Measurements from ENCODE around the gene SYNE2.

The SYNE2 gene

DNA sequence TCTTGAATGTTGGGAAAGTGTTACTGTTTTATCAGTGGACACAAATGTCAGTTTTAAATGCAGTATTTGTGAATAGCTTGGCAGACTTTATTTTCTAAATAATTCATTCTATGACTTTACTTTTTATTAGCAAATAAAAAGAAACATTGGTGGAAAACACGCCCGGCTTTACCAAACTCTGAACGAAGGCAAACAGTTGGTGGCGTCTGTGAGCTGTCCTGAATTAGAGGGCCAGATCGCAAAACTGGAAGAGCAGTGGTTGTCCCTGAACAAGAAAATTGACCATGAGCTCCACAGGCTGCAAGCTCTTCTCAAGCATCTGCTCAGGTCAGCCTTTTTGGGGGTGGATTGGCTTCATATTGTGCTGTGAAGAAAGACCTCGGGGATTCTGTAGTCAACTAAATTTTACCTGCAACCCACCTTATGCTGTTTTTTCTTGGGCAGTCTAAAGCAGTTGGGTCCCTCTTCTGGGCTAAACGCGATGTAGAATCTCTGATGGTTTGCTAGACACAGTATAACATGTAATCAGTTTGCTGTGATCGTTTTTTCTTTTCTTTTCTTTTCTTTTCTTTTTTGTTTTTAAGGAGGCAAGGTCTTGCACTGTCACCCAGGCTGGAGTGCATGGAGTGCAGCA is 285.0 kb downstream of the SYNE2 start:
- no peaks in the 10 kb centered on the region for H3K9me3 ChIP-seq (ENCODE audit: control insufficient read depth, insufficient read depth, low read length)
- no peak overlapping the region for H3K27ac ChIP-seq (ENCODE audit: low read depth, low read length)
- H3K27me3 ChIP-seq (ENCODE audit: control insufficient read depth, low read length) = no peaks in the 10 kb centered on the region
- H3K4me2 ChIP-seq (ENCODE audit: low read length) = no peak overlapping the region
- peaks cover 92% of the 10 kb centered on the region for H3K36me3 ChIP-seq (ENCODE audit: control insufficient read depth, low read length)
- H3K9me2 ChIP-seq (replicated peaks; ENCODE audit: control insufficient read depth, low read length) = no peaks in the 10 kb centered on the region
- H3K79me2 ChIP-seq (ENCODE audit: control insufficient read depth, low read length) = no peaks in the 10 kb centered on the region
- no peak for TF ChIP-seq EZH2phosphoT487 (IDR thresholded peaks at IDR 0.05; ENCODE audit: borderline replicate concordance, low read length)
- TF ChIP-seq CTCF (IDR thresholded peaks at IDR 0.05; ENCODE audit: low read depth, low read length, poor library complexity, severe bottlenecking) = no peak
- no peaks in the 10 kb centered on the region; the same call in 1 of the 2 replicates for H3F3A ChIP-seq (ENCODE audit: control insufficient read depth, insufficient read depth)
- H3K4me1 ChIP-seq (ENCODE audit: control insufficient read depth, low read length) = no peaks in the 10 kb centered on the region
- H3K4me3 ChIP-seq (ENCODE audit: low read length) = no peak overlapping the region
- no peaks in the 10 kb centered on the region for H4K20me1 ChIP-seq (ENCODE audit: control insufficient read depth, insufficient read depth, low read depth, low read length)

DNA sequence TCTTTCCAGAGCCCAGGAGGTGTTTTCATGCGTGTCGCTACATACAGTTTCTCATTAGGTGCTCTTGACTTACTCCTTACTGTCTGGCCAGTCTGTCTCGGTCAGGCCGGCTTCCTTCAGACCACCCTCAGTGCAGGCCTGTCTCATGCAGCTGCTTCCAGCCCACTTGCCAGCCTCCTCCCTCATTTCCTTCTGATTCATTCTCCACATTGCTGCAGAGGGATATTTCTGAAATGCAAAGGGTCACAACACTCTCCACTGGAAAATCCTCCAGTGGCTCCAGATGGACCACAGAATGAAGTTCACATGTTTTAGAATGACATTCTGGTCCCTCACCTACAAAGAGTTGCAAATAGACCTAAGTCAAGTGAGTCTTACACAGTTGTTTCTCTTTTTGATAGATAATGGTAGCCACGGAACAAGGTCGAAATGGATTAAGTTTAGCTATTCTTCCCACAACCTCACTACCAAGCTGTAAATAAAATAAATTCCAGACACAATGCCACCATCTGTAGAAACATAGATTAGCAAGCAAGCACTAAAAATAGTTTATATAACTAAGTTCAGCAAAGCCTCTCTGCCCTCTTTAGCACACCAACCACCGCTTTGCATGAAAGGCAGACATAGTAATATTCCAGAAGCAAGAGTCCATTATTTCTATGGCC is 294.5 kb downstream of the SYNE2 start:
- Histone ChIP-seq H3K4me2 (ENCODE audit: low read length) (no peak overlapping the region), H3K79me2 (ENCODE audit: control insufficient read depth, low read length) (no peaks in the 10 kb centered on the region), H3K27ac (ENCODE audit: low read depth, low read length) (no peak overlapping the region), H3K36me3 (ENCODE audit: control insufficient read depth, low read length) (peaks cover 88% of the 10 kb centered on the region), H3K9me3 (ENCODE audit: control insufficient read depth, insufficient read depth, low read length) (no peaks in the 10 kb centered on the region), H3K9me2 (replicated peaks; ENCODE audit: control insufficient read depth, low read length) (no peaks in the 10 kb centered on the region), H3K27me3 (ENCODE audit: control insufficient read depth, low read length) (no peaks in the 10 kb centered on the region), H4K20me1 (ENCODE audit: control insufficient read depth, insufficient read depth, low read depth, low read length) (no peaks in the 10 kb centered on the region), H3F3A (ENCODE audit: control insufficient read depth, insufficient read depth) (no peaks in the 10 kb centered on the region), H3K4me3 (ENCODE audit: low read length) (no peak overlapping the region), H3K4me1 (ENCODE audit: control insufficient read depth, low read length) (no peaks in the 10 kb centered on the region)
- TF ChIP-seq EZH2phosphoT487 (IDR thresholded peaks at IDR 0.05; ENCODE audit: borderline replicate concordance, low read length) (no peak), CTCF (IDR thresholded peaks at IDR 0.05; ENCODE audit: low read depth, low read length, poor library complexity, severe bottlenecking) (no peak)

- H3K4me1 ChIP-seq (ENCODE audit: control insufficient read depth, low read length) = no peaks in the 10 kb centered on the region
- H3F3A ChIP-seq (ENCODE audit: control insufficient read depth, insufficient read depth) = no peaks in the 10 kb centered on the region
- TF ChIP-seq EZH2phosphoT487 (IDR thresholded peaks at IDR 0.05; ENCODE audit: borderline replicate concordance, low read length) = no peak
- no peak for TF ChIP-seq CTCF (IDR thresholded peaks at IDR 0.05; ENCODE audit: low read depth, low read length, poor library complexity, severe bottlenecking)
- H3K27ac ChIP-seq (ENCODE audit: low read depth, low read length) = no peak overlapping the region
- H3K27me3 ChIP-seq (ENCODE audit: control insufficient read depth, low read length) = no peaks in the 10 kb centered on the region
- H3K36me3 ChIP-seq (ENCODE audit: control insufficient read depth, low read length) = peaks cover 87% of the 10 kb centered on the region
- H3K9me2 ChIP-seq (replicated peaks; ENCODE audit: control insufficient read depth, low read length) = no peaks in the 10 kb centered on the region
- no peaks in the 10 kb centered on the region for H3K79me2 ChIP-seq (ENCODE audit: control insufficient read depth, low read length)
- H3K4me3 ChIP-seq (ENCODE audit: low read length) = no peak overlapping the region
- H3K4me2 ChIP-seq (ENCODE audit: low read length) = no peak overlapping the region
- no peaks in the 10 kb centered on the region for H3K9me3 ChIP-seq (ENCODE audit: control insufficient read depth, insufficient read depth, low read length)
- H4K20me1 ChIP-seq (ENCODE audit: control insufficient read depth, insufficient read depth, low read depth, low read length) = no peaks in the 10 kb centered on the region
Measured at GRCh38 chr14:64149921-64150320, 297.1 kb downstream of the SYNE2 start.
